Measurements from ENCODE around the gene RNPEP. TPM values are rescaled to one million over a fixed set of nuclear protein-coding genes. Genes with fewer than 3 reads are reported as not detected.

Gene RNPEP
- polyA plus RNA-seq, 1 of the 3 experiments (the other 2 are of a cell fraction) = 46.7 TPM

DNA sequence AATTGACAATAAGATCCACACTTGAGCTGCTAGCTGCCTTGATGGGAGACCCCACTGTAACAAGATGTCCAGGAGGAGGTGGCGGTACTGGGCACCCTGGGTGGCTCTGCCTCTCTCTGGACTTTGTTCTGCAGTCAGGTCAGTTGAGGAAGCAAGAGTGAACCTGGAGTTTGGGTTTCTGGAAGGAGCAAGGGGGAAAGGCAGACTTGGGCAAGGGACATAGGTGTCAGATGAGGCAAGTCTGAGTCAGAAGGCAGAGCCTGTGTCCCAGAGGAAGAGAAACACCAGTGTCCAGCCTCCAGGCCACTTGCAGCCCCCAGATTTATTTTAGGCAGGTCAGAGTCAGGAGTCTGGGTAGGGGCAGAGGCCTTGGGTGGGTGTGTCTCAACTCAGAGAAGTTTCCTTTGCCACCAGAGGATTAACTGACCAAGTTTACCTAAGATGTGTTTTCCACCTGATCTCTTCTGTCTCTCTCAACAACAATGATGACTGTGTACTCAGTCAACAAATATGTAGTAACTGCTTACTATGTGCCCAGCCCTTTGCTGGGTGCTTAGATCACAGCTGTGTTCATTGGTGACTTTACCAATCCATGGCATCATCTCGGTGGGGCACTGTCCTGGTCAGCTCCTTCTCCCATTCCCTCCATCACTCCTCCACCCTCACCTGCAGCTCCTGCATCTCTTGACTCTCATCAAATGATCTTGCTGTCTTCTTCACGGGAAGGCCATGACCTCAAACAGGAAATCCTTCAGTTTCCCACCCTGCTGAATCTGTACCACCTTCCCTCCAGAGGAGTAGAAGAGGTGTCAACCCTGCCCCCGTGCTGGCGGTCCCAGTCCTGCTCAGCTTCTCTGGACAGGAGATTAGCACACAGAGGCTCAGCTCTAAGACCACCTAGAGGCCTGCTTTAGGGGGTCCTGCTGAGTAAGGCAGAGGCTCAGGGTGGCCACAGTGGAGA lies 64.6 kb downstream of the RNPEP start:
- Histone ChIP-seq H3K27me3 (ENCODE audit: insufficient read depth) (no peaks in the 10 kb centered on the region), H4K20me1 (ENCODE audit: insufficient read depth) (no peaks in the 10 kb centered on the region), H3K9me3 (no peaks in the 10 kb centered on the region), H3K9ac (no peak overlapping the region), H3F3A (replicated peaks; ENCODE audit: insufficient read depth) (peaks cover 4% of the 10 kb centered on the region), H3K4me1 (ENCODE audit: control insufficient read depth in 1 of 2, insufficient read depth in 2 of 2, low read depth in 1 of 2, low read length in 1 of 2) (no peaks in the 10 kb centered on the region), H3K36me3 (replicated peaks in 1 of 2; ENCODE audit: control insufficient read depth in 1 of 2, insufficient read depth in 2 of 2, low read length in 1 of 2) (no peaks in the 10 kb centered on the region), H3K9me2 (no peaks in the 10 kb centered on the region), H2AFZ (ENCODE audit: low read depth) (no peak overlapping the region), H3K4me2 (no peak overlapping the region), H3K79me2 (ENCODE audit: insufficient read depth) (no peaks in the 10 kb centered on the region), H3K4me3 (ENCODE audit: low read depth in 2 of 2, low read length in 1 of 2) (no peak overlapping the region), H3K27ac (ENCODE audit: low read depth in 2 of 2, low read length in 1 of 2) (no peak overlapping the region)
- POLR2A ChIA-PET = no interaction called here
- DNase-seq = no peak
- CTCF ChIA-PET = interaction anchor here (1.2 to 2.4 kb wide), 3 partner anchors 11 to 72 kb away, joined by 3 to 6 read pairs (median 3); no protein-coding TSS in a partner anchor
- TF ChIP-seq JUND (IDR thresholded peaks at IDR 0.05) (no peak), NFIC (IDR thresholded peaks at IDR 0.05; ENCODE audit: borderline replicate concordance) (no peak), POLR2AphosphoS5 (IDR thresholded peaks at IDR 0.05; ENCODE audit: low read depth, low read length) (no peak), RXRA (IDR thresholded peaks at IDR 0.05; ENCODE audit: borderline replicate concordance, low read depth) (no peak)
- TF ChIP-seq, protein P1, sequence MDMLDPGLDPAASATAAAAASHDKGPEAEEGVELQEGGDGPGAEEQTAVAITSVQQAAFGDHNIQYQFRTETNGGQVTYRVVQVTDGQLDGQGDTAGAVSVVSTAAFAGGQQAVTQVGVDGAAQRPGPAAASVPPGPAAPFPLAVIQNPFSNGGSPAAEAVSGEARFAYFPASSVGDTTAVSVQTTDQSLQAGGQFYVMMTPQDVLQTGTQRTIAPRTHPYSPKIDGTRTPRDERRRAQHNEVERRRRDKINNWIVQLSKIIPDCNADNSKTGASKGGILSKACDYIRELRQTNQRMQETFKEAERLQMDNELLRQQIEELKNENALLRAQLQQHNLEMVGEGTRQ (IDR thresholded peaks at IDR 0.05; ENCODE audit: borderline replicate concordance, low read depth, low read length) = no peak
- 55% methylated on average over 5 of the region's 5 CpGs for WGBS (ENCODE audit: low lambda C conversion rate)

DNA sequence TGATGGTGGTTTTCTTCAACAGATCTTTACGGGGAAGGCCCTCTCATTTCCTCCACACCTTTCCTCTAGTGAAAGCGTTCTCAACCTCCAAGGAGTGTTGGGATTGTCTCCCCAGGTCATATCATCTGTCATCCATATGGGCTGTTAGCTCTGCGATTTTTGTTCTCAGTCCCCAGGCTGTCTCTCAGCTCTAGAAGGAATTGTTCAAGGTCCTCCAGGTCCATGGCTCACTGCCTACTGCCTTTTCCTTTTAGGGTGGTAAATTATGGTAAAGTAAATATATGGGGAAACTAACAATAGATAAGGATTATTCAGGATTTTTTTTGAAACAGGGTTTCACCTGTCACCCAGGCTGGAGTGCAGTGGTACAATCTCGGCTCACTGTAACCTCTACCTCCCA lies 65.5 kb downstream of the RNPEP start:
- Histone ChIP-seq H2AFZ (ENCODE audit: low read depth) (no peak overlapping the region), H3F3A (replicated peaks; ENCODE audit: insufficient read depth) (peaks cover 4% of the 10 kb centered on the region), H4K20me1 (ENCODE audit: insufficient read depth) (no peaks in the 10 kb centered on the region), H3K4me2 (no peak overlapping the region), H3K36me3 (replicated peaks in 1 of 2; ENCODE audit: control insufficient read depth in 1 of 2, insufficient read depth in 2 of 2, low read length in 1 of 2) (no peaks in the 10 kb centered on the region), H3K79me2 (ENCODE audit: insufficient read depth) (no peaks in the 10 kb centered on the region), H3K4me1 (ENCODE audit: control insufficient read depth in 1 of 2, insufficient read depth in 2 of 2, low read depth in 1 of 2, low read length in 1 of 2) (no peaks in the 10 kb centered on the region), H3K27me3 (ENCODE audit: insufficient read depth) (no peaks in the 10 kb centered on the region), H3K4me3 (ENCODE audit: low read depth in 2 of 2, low read length in 1 of 2) (no peak overlapping the region), H3K9me3 (no peaks in the 10 kb centered on the region), H3K9me2 (no peaks in the 10 kb centered on the region), H3K9ac (no peak overlapping the region), H3K27ac (ENCODE audit: low read depth in 2 of 2, low read length in 1 of 2) (no peak overlapping the region)
- DNase-seq = no peak
- CTCF ChIA-PET = interaction anchor here (1.4 to 2.4 kb wide), 2 partner anchors 10 to 71 kb away, joined by 3 to 6 read pairs; no protein-coding TSS in a partner anchor
- WGBS (ENCODE audit: low lambda C conversion rate) = 63% methylated on average over 4 of the region's 4 CpGs
- POLR2A ChIA-PET = no interaction called here
- TF ChIP-seq NRF1 (IDR thresholded peaks at IDR 0.05; ENCODE audit: low read depth, low read length) (no peak), CHD2 (IDR thresholded peaks at IDR 0.05; ENCODE audit: low read length, partially characterized antibody) (no peak), EZH2phosphoT487 (IDR thresholded peaks at IDR 0.05; ENCODE audit: borderline replicate concordance, low read depth) (no peak), JUND (IDR thresholded peaks at IDR 0.05) (no peak), MEF2A (IDR thresholded peaks at IDR 0.05; ENCODE audit: borderline replicate concordance, low read depth) (no peak), TAF1 (IDR thresholded peaks at IDR 0.05; ENCODE audit: borderline replicate concordance, low read depth, low read length) (no peak), NFIC (IDR thresholded peaks at IDR 0.05; ENCODE audit: borderline replicate concordance) (no peak), GABPA (IDR thresholded peaks at IDR 0.05; ENCODE audit: low read depth) (no peak)
- TF ChIP-seq, protein P2, sequence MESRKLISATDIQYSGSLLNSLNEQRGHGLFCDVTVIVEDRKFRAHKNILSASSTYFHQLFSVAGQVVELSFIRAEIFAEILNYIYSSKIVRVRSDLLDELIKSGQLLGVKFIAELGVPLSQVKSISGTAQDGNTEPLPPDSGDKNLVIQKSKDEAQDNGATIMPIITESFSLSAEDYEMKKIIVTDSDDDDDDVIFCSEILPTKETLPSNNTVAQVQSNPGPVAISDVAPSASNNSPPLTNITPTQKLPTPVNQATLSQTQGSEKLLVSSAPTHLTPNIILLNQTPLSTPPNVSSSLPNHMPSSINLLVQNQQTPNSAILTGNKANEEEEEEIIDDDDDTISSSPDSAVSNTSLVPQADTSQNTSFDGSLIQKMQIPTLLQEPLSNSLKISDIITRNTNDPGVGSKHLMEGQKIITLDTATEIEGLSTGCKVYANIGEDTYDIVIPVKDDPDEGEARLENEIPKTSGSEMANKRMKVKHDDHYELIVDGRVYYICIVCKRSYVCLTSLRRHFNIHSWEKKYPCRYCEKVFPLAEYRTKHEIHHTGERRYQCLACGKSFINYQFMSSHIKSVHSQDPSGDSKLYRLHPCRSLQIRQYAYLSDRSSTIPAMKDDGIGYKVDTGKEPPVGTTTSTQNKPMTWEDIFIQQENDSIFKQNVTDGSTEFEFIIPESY (IDR thresholded peaks at IDR 0.05; ENCODE audit: borderline replicate concordance, low read depth) = no peak
- TF ChIP-seq, protein P3, sequence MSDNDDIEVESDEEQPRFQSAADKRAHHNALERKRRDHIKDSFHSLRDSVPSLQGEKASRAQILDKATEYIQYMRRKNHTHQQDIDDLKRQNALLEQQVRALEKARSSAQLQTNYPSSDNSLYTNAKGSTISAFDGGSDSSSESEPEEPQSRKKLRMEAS (IDR thresholded peaks at IDR 0.05; ENCODE audit: low read depth) = no peak
- TF ChIP-seq, protein P4, sequence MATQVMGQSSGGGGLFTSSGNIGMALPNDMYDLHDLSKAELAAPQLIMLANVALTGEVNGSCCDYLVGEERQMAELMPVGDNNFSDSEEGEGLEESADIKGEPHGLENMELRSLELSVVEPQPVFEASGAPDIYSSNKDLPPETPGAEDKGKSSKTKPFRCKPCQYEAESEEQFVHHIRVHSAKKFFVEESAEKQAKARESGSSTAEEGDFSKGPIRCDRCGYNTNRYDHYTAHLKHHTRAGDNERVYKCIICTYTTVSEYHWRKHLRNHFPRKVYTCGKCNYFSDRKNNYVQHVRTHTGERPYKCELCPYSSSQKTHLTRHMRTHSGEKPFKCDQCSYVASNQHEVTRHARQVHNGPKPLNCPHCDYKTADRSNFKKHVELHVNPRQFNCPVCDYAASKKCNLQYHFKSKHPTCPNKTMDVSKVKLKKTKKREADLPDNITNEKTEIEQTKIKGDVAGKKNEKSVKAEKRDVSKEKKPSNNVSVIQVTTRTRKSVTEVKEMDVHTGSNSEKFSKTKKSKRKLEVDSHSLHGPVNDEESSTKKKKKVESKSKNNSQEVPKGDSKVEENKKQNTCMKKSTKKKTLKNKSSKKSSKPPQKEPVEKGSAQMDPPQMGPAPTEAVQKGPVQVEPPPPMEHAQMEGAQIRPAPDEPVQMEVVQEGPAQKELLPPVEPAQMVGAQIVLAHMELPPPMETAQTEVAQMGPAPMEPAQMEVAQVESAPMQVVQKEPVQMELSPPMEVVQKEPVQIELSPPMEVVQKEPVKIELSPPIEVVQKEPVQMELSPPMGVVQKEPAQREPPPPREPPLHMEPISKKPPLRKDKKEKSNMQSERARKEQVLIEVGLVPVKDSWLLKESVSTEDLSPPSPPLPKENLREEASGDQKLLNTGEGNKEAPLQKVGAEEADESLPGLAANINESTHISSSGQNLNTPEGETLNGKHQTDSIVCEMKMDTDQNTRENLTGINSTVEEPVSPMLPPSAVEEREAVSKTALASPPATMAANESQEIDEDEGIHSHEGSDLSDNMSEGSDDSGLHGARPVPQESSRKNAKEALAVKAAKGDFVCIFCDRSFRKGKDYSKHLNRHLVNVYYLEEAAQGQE (IDR thresholded peaks at IDR 0.05; ENCODE audit: low read depth, low read length) = no peak
- TF ChIP-seq, protein P5, sequence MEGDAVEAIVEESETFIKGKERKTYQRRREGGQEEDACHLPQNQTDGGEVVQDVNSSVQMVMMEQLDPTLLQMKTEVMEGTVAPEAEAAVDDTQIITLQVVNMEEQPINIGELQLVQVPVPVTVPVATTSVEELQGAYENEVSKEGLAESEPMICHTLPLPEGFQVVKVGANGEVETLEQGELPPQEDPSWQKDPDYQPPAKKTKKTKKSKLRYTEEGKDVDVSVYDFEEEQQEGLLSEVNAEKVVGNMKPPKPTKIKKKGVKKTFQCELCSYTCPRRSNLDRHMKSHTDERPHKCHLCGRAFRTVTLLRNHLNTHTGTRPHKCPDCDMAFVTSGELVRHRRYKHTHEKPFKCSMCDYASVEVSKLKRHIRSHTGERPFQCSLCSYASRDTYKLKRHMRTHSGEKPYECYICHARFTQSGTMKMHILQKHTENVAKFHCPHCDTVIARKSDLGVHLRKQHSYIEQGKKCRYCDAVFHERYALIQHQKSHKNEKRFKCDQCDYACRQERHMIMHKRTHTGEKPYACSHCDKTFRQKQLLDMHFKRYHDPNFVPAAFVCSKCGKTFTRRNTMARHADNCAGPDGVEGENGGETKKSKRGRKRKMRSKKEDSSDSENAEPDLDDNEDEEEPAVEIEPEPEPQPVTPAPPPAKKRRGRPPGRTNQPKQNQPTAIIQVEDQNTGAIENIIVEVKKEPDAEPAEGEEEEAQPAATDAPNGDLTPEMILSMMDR (IDR thresholded peaks at IDR 0.05) = no peak

All from SK-N-SH (cell line).